GM04504 (cell line): ENCODE measurements around the gene CCT5.
"Not testable (repeated sequence)": the region's sequence is repeated elsewhere in the genome, so short reads cannot be mapped to it uniquely, and the experiment has no call there.

Source experiments
- DNase-seq: peaks from one replicate; pipeline ENCODE4 v3.0.0-alpha.2; 2012; ENCODE audit warnings: low read depth

CCT5 gene

DNA sequence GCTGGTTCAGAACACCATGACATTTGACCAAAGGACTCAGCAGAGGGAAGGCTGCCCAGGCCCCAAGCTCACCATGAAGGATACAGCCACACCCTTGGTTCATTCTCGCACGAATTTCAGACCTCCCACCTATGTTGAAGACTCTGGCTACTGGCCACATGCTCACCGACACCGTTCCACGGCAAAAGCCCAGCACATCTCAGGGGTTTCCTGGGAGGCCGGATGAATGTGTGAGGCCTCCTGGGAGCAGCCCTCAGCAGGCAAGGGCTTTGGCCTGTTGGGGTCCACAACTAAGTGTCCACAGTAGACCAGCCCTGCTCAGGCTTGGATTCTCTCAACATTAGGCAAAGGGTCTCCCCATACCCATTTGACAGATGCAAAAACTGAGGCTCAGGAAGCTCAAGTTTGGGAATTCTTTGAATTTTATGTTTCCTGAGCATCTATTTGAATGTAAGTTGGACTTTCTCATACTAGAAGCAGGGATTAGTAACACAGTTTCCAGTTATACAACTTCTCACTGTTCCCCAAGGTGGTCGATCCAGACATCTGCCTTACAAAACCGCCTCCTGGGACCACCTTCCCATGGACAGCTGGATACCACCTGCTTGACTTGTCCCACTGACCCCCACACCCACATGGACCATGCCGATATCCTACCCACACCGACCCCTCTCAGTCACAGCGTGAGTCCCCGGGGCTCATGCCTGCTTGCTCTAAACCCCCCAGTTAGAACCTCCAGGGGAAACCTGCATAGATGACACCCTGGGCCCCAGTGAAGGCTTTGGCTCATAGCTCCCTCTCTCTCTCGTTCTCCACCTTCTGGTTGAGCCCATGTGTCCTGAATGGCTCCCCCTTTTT lies 27.9 kb downstream of the CCT5 start:
- no peak for DNase-seq

DNA sequence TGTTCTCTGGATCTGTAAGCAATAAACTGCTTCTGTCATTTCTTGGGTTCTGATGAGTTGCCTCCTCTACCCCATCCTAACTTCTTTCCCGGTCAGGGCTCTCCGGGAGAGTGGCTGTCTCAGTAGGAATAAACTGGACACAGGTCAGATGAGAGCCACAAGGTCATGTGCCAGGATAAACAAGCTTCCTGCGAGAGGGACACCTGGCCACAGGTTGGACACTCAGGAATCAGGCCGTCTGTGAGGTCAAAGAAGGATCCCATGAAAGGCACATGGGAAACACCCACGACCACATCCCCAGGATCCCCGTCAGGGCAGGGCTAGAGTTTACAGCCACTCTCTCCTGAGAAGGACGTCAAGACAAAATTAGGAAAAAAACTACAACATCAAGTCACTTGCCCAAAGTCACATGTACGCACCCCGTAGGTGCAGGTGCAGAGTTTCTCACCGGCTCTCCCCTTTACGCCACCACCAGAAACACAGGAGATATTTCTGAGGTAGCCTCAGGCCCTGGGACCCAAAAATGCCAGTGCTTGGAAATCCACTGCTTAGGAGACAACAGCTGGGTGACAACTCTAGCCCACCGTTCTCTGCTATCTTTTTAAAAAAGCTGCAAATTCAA lies 28.7 kb downstream of the CCT5 start:
- DNase-seq: no peak

DNA sequence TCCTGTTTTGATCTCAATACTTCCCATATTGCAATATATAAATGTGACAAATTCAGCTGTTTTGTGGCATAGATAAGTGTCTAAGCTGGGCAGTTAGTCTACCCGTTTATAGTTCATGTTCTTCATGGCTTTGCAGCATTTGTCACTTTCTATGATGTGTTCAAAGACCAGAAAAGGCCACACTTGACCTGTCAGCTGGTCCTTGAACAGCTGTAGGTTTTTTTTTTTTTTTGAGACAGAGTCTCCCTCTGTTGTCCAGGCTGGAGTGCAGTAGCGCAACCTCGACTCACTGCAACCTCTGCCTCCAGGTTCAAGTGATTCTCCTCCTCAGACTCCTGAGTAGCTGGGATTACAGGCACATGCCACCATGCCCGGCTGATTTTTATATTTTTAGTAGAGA lies 29.2 kb downstream of the CCT5 start:
- no peak for DNase-seq

DNA sequence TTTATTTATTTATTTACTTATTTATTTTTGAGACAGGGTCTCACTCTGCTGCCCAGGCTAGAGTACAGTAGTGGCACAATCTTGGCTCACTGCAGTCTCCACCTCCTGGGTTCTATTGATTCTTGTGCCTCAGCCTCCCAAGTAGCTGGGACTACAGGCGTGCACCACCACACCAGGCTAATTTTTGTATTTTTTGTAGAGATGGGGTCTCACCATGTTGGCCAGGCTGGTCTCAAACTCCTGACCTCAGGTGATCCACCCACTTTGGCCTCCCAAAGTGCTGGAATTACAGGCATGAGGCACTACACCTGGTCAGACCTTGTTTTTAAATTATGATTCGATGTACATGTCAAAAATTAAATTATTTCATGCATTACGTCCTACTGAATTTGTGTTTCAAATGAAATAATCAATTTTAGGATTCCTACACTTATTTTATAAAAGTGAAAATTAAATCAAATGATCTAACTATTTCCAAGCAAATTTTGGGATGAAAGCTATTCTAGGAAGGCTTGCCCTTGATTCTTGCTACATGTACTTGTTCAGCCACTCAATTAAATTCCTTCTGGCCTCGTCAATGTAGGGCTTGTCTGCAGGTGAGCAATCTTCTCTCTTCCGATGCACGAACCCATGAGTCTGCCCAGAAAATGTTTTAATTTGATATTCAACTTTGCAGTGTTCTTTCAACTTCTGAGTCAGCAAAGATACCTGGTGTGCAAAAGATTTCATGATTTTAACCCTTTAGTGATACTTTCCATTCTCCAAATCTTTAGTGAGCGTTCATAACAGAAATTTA lies 30.0 kb downstream of the CCT5 start:
- no peak for DNase-seq

DNA sequence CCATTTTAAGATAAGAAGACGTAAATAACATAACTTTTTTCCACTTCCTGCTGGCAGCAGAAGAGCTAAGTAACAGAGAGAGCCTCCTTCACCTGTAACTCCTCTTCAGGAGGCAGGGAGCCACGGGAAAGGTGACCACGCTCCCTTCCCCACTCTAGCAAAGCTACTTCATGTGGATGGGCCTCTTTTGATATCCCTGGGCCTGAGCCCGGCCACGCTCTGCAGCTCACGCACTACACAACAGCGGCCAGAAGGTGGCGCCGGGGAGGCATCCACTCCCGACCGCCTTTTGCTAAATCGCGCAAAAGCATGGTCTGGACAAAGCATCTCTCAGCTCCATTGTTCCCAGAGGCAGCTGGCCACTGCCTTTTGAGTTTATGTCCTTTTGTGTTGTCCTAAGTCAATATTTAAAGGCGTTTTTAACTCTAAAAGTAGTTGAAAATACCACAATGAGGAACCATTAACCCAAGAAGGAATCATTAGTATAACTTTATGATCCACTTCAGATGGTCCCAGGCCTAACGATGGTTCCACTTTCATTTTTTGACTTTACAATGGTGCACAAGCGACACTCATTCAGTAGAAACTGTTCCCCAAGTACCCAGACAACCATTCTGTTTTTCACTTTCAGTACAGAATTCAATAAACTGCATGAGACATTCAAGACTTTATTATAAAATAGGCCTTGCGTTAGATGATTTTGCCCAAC lies 34.0 kb downstream of the CCT5 start:
- DNase-seq: peak; percentile 46

DNA sequence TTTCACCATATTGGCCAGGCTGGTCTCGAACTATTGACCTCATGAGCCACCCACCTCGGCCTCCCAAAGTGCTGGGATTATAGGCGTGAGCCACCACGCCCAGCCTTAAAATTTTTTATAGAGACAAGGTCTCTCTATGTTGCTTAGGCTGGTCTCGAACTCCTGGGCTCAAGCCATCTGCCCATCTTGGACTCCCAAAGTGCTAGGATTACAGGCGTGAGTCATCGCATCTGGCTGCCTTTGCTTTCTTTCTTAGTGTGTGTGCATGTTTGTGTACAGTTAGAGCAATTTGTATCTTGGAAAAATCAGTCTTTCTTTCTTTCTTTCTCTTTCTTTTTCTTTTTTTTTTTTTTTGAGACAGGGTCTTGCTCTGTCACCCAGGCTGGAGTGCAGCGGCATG lies 35.3 kb downstream of the CCT5 start:
- DNase-seq: not testable (repeated sequence)

DNA sequence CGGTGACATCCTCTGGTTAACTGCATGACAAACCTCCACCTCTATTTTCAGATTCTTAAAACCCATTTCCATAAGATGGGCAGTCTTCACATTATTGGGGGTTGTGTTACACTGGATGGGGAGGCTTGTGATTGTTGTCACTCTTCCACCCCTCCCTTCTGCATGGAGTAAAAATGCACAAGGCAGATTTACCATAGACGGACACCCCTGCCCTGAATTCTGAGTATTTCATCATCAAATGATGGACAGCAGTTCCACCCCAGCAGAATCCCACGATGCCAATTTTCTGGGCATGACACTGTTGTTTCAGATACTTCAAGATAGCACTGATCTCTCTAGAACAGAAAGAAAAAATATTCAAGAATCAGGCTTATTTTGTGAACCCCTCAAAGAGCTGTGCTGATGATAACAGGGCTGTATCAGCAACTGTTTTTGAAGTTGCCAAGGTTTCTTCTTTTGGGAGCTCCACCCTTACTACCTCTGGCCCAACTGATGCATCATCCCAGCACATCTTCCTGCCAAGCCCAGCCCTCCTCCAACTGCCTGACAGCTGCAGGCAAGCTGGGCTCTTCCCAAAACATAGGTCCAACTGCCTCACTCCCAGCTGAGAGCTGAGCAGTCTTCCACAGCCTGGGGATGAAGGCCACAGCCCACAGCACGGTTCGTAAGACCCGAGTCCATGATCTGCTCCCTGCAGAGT lies 36.2 kb downstream of the CCT5 start:
- DNase-seq: no peak

DNA sequence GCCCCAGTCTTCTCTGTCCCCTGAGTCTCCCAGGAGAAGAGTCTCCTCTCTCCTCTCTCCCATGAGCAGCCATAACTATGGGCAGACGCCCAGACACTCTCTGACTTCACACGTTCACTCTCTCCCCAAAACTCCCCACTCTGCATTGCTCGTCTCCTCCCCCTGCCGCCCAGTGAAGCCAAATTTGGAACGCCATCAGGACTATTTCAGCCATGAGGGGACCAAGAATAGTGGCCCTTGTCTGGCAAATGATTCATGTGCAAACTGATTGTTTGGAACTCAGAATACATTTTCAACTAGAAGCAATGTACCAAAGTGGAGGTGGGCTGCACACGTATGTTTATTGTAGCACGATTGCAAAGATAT lies 36.8 kb downstream of the CCT5 start:
- DNase-seq: no peak

DNA sequence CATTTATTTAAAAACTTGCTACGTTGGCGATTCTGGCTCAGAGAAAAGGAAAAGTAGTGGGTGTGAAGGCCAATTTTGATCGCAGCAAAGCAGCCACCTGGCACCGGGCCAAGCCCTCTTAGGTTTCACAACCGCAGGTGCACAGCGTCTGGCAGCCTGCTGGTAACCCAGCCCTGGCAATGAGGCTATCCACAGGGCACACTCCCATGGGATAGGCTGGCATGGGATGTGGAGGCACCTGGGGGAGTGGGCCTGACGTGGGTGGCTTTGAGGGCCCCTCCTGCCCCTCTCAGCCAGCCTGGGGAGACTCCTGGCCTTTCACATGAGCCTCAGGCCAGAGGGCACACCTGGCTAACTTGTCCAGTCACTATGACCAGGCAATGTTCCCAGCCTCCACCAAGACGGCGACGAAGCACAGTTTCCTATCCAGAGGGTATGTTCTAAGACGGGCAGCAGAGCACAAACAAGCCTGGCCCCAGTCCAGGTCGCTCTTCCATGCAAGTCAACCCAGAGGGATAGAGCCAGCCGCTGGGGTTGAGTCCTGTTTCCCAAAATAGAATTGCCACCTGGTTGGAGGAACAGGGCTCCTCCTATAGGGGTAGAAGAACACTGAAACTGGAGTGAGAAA lies 38.6 kb downstream of the CCT5 start:
- DNase-seq: no peak

DNA sequence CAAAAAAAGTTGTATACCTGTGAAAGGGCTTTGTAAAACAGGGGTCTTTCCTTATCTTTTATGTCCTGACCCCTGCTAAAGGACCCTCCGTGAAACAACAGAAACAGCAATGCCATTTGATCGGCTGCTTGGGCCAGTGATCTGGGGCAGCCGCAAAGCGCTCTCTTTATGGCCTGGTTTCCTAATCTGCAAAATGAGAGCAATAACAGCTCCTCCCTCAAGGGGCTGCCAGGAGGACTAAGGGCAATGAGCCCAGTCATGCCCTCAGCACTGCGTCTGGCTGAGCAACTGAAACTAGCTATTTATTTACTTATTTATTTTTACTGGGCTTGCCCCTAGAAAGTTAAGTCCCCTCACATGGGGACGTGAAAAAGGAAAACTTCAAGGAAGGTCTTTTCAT lies 39.3 kb downstream of the CCT5 start:
- DNase-seq: no peak

DNA sequence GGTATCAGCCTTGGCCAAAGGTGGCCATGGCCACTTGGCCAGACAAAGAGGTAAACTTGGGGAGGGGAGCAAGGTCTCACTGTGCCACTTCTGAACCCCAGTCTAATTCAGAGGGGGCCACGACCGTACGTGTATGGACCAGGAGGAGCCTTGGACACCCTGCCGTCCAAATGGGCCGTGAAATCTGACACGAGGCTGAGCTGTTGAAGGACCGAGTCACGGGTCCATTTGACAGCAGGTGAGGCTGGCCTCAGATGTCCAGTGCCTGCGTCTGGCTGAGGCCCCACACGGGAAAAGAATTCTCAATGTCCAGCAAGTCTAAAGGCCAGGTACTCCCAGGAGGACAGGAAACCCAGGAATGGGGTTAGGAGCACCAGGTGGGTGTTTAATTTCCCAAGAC lies 39.9 kb downstream of the CCT5 start:
- DNase-seq: no peak

DNA sequence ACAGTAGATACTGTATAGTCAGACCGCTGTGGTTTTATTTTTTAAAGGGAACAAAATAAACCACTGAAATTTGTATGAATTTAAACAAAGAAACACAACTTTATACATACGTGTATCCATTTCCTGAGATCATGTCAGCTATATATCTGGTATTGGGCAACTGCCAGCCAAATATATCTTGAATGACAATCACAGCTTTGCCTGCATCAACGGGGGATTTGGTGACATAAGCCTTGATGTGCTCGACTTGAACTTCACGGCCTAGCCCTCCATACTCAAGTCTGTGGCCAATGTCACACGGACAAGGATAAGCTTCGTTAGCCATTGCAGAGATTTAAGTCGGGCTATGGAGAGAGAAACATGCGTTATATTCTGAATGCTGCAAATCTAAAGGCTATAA lies 40.4 kb downstream of the CCT5 start:
- DNase-seq: no peak

DNA sequence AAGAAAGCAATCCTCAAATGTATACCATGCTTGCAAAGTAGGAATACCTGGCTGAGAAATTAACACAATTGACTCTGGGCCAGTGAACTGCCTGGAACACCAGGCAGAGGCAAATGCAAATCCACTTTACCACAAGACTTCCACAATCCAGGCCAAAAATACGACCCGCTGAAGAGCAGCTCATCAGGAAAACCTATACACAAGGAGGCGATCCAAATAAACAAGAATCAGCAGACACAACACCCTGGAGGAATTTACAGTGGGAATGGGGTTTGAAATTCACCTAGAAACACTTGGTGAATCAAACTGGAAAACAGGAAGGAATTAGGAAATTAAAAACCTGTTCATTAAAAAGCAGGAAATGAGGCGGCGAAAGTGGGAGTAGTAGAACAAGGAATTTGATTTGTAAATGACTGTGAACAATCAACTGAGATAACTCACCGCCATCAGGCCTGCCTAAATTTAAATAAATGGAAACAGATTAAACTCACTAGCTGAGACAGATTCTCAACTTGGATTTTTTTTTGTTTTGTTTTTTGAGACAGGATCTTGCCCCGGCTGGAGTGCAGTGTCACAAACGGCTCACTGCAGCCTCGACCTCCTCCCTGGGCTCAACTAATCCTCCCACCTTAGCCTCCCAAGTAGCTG lies 41.7 kb downstream of the CCT5 start:
- no peak for DNase-seq

DNA sequence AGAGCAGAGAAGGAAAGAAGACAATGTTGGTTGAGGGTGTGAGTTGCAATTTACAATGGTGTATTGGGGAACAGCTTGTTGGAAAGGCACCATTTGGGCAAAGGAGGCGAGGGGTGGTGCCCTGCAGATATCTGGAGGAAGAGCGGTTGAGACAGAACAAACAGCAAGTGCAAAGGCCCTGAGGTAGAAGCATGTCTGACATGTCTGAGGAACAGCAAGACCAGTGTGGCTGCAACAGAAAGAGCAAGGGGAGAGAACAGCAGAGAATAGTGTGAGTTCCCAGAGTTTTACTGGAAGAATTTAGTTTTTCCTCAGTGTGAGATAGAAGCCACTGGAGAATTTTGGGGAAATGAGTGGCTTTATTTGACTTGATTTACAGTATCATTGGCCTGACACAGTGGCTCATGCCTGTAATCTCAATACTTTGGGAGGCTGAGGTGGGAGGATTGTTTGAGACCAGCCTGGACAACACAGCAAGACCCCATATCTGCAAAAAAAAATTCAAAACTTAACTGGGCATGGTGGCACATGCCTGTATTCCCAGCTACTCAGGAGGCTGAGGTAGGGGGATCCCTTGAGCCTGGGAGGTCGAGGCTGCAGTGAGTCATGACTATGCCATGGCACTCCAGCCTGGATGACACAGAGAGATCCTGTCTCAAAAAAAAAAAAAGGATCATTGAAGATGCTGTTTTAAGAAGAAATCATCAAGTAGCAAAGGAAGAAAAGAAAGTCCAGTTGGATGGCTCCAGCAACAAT lies 44.0 kb downstream of the CCT5 start:
- no peak for DNase-seq

DNA sequence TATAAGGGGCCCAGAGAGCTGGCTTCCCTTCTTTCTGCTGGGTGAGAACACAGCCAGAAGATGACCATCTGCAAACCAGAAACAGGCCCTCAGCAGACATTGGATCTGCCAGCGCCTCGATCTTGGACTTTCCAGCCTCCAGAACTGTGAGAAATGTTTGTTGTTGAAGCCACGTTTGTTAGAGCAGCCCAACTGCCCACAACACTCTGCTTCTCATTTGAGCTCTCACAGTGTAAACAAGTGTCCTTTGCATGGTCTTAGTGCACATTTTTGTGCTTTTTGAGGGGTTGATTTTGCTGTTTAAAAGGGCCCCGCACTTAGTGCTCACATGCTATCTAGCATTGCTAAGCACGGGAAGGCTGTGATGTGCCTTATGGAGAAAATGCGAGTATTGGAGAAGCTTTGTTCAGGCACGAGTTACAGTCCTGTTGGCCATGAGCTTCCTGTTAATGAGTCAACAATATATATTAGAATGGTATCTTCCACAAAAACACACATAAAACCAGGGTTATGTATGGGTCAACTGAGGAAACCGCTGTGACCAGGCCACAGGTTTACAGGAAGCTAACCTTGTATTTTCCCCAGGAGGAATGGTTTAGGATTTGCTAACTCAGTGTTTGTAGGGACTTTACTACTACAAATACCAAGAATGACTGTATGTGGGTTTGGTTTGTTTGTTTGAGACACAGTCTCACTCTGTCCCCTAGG lies 45.7 kb downstream of the CCT5 start:
- DNase-seq: no peak

DNA sequence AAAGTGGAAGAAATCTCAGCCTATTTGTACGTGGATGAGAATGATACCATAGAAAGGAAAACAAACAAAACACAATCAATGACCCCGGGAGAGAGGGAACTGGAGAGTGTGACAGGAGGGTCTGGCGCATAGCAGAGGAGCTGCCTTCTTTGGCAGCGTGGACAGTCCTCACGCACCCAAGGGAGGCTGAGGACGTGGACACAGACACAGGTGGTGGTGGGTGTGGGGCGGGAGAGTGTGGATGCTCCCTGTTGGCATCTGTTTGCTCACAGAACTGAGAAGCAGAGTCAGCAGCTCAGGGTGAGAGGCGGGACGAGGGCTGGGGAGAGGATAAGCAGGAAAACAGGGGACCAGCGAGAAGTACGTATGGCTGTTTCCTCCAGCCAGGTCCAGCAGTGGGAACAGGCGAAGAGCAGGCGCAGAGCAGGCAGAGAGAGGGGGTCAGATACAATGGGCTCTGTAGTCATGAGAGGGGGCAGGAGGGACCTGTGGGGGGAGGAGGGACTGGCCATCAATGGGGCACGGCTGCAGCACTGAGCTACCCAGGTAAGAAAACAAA lies 47.6 kb downstream of the CCT5 start:
- DNase-seq: no peak

DNA sequence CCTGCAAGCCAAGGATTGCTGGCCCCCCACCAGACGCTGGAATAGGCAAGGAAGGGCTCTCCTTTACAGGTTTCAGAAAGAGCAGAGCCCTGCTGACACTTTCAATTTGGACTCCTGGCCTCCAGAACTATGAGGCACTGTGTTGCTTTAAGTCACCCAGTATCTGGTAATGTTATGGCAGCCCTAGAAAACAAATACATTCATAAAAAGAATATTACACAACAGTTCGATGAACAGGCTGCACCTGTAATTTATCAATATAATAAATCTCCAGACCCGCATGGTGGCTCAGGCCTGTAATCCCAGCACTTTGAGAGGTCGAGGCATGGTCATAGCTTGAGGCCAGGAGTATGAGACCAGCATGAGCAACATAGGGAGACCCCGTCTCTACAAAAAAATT lies 50.2 kb downstream of the CCT5 start:
- DNase-seq: no peak

DNA sequence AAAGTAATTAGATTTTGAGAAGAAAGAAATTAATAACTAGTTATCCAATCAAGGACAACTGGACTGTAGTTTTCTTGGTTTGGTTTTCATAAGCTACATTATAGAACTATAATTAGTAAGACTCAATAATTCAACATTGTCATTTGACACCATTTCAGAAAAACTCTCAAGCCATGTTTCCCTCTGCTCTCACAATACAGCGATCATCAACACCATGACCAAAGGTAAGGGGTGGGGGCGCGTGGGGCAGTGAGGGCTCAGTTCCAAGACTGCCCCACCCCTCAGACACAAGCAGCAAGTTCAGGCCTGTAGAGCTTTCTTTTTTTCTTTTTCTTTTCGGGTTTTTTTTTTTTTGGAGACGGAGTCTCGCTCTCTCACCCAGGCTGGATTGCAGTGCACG lies 51.2 kb downstream of the CCT5 start:
- DNase-seq: no peak
